Subcutaneous adipose tissue (tissue), 4 donors: ENCODE results near the gene DBNDD1. TPM values are rescaled to one million over a fixed set of nuclear protein-coding genes. Genes with fewer than 3 reads are reported as not detected.

Experiments
- total RNA-seq, 4 donors: library from RNA; depleted of rRNA; stranded (reverse); fragments of >200 nt; gene quantifications; one replicate each; pipeline ENCODE4 v1.1.0, GENCODE V29; 2016
- TF ChIP-seq, protein P1 (sequence below): fragments of 450-650 bp; IDR thresholded peaks from one replicate; pipeline ENCODE4 v1.5.1; 2016; ENCODE audit warnings: low read depth, mild to moderate bottlenecking, control low read depth, antibody characterized with exemption, moderate library complexity

The DBNDD1 gene
- total RNA-seq, 4 donors from 2014 or later: 1.3 to 1.4 TPM; not detected in 2

DNA sequence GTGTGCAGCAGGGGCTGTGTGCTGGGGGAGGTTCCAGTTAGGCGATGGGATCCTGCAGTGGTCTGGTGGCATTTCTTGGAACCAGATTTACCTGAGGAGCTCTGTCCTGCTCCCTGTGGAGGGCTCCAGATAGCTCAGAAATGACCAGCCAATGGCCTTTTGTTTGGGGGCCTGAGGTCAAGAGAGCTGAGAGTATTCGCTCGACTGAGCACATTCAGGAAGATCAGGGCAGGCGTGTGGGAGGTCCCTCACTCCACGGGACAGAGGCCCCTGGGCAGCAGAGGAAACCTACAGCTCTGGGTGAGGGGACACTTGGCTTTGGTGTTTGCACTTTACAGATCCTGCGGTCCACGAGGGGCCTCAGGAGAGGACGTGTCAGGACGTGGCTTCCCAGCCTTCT lies 52.5 kb downstream of the DBNDD1 start:
- TF ChIP-seq, protein P1, sequence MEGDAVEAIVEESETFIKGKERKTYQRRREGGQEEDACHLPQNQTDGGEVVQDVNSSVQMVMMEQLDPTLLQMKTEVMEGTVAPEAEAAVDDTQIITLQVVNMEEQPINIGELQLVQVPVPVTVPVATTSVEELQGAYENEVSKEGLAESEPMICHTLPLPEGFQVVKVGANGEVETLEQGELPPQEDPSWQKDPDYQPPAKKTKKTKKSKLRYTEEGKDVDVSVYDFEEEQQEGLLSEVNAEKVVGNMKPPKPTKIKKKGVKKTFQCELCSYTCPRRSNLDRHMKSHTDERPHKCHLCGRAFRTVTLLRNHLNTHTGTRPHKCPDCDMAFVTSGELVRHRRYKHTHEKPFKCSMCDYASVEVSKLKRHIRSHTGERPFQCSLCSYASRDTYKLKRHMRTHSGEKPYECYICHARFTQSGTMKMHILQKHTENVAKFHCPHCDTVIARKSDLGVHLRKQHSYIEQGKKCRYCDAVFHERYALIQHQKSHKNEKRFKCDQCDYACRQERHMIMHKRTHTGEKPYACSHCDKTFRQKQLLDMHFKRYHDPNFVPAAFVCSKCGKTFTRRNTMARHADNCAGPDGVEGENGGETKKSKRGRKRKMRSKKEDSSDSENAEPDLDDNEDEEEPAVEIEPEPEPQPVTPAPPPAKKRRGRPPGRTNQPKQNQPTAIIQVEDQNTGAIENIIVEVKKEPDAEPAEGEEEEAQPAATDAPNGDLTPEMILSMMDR: no peak

DNA sequence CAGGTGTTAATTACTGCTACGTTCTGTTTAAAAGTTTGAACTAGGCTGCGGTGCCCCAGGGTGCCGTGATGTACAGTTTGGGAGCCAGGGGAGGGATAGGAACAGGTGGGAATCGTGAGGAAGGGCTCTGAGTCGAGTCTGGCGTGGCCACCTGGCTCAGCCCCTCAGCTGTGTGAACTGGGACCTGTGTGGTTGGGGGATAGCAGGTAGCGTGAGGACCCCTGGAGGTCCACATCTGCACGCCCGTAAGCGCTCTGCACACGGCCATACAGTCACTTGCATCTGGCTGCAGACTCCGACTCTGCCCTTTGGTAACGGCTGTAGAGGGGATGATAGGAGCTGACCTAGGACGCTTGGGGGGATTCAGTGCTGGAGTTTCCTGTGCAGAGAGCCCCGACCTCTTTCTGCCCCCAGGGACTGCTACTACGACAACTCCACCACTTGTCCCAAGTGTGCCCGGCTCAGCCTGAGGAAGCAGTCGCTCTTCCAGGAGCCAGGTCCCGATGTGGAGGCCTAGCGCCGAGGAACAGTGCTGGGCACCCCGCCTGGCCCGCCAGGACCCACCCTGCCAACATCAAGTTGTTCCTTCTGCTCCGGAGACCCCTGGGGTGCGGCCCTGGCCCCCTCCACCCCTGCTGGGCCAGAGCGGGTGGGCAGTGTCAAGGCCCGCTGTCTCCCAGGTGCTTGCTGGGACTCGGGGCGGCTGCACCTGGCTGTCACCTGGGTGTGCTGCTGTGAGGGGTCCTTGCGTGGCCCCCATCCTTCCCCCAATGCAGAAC lies 53.6 kb downstream of the DBNDD1 start:
- TF ChIP-seq, protein P1: no peak

DNA sequence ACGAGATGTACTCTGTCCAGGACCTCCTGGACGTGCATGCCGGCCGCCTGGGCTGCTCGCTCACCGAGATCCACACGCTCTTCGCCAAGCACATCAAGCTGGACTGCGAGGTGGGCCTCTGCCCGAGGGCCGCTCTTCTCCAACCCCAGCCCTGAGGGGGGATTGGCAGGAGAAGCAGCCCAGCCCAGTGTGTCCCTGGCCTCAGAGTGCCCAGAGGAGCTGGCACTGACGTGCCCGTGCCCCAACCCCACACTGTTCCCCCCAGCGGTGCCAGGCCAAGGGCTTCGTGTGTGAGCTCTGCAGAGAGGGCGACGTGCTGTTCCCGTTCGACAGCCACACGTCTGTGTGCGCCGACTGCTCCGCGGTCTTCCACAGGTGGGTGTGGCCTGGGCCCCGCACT lies 55.1 kb downstream of the DBNDD1 start:
- TF ChIP-seq, protein P1: no peak

DNA sequence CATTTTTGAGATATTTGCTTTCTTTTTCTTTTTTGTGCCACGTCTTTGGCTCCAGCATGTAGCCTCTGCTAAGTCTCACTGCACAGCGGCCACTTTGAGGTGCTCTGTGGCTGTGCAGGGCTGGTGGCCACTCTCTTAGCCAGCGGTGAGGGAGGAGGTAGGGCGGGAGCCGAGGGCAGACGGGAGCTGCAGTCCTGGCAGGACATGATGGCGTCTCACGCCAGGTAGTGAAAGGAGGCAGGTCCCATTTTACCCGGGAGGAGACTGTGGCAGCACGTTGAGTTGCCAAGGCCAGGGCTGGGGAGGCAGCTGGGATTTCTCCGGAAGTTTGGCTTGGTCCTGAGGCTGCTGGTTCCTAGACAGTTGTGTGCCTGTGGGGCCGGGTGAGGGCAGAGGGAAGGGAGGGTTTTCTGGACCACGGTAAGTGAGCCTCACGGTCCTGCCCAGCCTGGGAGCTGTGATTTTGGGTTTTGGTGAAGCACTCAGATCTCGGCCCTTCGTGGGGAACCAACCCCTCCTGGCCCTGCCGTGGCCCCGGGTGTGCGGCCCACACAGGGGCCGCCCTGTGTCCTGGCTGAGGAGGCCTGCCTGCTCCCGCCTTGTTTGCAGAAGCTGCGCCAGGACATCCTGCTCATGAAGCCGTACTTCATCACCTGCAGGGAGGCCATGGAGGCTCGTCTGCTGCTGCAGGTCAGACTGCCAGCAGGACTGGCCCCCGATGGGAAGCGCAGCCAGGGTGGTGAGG lies 56.3 kb downstream of the DBNDD1 start:
- TF ChIP-seq, protein P1: no peak

DNA sequence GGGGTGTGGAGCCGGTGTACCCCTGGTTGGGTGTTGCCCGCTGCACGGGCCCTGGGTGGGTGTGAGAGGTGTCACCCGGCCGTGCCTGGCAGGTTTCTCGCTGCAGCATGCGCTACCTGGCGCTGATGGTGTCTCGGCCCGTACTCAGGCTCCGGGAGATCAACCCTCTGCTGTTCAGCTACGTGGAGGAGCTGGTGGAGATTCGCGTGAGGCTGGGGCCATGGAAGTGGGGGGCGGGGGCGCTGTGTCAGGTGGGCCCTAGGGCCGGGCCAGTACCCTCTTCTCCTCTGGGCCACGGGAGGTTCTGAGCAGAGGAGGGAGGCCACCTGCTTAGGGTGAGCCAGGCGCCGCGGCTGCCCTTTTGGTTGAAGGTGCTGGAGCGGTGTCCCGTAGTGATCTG lies 57.3 kb downstream of the DBNDD1 start:
- TF ChIP-seq, protein P1: no peak

DNA sequence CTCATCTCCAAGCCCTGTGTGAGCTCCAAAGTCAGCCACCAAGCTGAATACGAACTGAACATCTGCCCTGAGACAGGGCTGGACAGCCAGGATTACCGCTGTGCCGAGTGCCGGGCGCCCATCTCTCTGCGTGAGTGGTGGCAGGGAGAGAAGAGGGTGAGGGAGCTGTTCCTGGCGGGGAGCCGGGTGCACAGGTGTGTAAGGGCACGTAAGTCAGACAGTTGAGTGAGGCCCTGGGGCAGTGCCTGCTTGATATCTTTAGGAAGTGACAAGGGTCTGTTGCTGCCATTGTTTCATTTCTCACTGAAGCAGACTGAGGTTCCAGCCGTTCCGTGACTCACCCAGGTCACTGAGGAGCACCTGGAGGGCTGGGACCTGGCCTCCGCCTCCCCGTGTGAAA lies 58.3 kb downstream of the DBNDD1 start:
- TF ChIP-seq, protein P1: no peak

DNA sequence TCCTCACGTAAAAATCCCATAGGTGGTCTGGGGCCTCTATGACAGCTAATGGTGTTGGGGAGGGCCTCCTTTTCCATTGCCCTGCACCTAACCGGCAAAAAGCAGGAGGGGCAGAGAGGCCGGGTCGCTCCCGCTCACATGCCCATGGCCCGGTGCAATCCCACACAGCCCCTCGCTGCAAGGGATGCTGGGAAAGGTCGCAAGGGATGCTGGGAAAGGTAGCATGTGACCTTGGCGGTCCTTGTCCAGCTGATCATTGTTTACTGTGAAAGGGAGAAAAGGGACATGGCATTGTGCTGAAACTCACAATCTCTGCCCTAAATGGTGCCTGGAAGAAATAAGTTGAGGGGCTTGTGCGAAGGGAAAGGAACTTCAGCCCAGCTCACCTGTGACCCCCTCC lies 60.7 kb downstream of the DBNDD1 start:
- TF ChIP-seq, protein P1: no peak
